HG02852 (cell line): ENCODE data around the gene PRMT9.

Source experiments
- ATAC-seq: cut with Tn5 transposase; IDR thresholded peaks from one replicate; pipeline ENCODE4 v1.9.1; 2021; ENCODE audit warnings: mild to moderate bottlenecking, moderate library complexity; ENCODE audit not compliant: unreplicated experiment

PRMT9 gene

GRCh38 chr4:147625733-147626132 lies 58.2 kb downstream of the PRMT9 start:
- ATAC-seq = no peak

GRCh38 chr4:147620315-147620714 lies 63.6 kb downstream of the PRMT9 start:
- no peak for ATAC-seq

DNA sequence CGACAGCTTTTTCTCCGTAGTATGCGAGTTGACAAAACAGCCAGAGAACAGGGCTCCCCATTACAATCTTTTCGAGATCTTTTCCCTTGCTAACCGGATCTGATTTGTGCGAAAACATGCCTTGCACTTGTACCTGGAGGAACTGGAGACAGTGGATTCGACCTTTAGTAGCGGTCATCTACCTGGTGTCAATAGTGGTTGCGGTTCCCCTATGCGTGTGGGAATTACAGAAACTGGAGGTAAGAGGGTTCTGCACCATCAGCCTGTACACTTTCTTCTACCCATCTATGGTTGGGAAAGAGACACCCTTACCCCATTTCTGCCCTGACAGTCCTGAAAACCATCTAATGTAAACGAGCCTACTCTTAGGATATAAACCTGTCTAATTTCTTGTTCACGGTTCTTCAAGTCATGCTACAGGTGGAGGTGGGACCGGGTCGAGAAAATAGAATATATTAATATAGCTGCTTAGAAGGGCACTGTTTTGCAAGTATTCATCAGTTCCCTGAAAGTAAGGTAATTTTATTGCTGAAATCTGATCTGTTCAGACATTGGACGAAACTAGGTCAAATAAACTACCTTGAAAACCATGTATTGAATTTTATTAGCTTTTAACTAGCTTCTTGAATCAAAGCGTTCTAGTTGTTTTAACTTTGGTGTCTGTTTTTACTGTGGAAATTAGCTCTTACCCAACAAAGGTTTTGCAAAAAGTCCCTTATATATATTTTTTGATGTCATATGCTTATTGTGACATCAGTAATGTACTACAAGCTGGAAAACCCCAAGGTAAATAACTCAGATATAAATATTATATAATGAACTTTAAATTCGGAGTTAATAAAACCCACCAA lies 65.9 kb downstream of the PRMT9 start:
- ATAC-seq = peak; percentile 10

DNA sequence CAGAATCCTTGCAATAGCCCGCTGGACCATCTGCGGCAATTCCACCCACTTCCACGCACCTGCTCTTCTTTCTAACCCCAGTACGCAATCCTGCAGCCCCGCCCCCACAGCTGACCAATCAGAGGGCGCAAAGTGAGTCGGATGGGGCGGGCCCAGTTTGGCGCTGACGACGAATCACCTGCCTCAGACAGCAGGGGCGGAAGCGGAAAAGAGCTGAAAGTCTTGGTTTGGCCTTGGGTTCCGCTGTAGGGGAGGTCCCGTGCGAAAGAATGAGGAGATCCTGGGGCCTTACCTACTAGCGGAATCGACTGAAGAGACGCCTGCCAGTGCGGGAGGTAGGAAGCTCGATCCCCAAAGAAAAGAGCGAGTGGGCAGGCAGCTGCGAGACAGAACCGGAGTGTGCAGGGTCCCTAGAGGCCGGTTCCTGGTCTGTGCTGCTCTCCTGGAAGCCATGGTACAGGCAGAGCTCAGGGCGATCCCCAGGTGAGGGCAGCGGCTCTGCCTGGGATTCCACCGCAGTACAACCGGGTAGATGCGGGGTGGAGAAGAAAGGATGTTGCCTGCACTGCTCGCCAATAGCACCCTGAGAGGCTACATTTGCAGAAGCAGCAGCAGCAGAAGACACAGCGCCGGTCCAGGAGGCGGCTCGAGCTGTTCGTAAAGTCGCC lies 66.7 kb downstream of the PRMT9 start, which contains the start of gene TMEM184C:
TMEM184C (plus strand) TSS at position 225 of the 668 bp plus-strand sequence. CDS start 560 bp downstream, outside the sequence.
- ATAC-seq = peak; percentile 99

DNA sequence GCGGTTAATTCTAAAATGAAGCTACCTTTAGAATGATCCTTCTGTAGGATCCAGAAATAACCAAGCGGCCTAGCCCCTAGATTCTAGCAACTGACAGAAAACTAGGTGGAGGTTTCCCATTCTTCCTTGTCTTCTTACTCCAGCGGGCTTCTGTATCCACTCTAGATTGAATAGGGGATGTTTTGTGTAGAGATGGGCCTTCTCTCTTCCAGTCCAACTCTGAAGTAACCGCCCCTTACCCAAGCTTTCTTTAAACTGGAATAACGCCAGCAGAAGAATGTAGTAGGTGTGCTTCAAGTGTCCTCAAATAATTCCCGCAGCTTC lies 67.2 kb downstream of the PRMT9 start:
- ATAC-seq = peak; percentile 6

DNA sequence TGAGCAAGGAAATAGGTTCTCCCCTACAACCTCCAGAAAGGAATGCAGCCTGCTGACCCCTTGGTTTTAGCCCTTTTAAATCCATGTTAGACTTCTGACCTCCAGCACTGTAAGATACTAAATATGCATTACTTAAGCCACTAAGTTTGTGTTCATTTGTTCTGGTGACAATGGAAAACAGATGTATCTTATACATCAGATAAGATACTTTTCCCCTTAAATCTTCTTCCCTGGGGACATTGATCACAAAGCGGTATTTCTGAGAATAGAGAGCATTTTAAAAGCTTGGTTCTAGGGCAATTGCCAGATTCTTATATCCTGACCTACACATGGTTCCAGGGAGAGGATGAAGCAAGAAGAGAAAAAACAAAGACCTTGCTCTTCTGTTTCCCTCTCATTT lies 73.3 kb downstream of the PRMT9 start:
- no peak for ATAC-seq

DNA sequence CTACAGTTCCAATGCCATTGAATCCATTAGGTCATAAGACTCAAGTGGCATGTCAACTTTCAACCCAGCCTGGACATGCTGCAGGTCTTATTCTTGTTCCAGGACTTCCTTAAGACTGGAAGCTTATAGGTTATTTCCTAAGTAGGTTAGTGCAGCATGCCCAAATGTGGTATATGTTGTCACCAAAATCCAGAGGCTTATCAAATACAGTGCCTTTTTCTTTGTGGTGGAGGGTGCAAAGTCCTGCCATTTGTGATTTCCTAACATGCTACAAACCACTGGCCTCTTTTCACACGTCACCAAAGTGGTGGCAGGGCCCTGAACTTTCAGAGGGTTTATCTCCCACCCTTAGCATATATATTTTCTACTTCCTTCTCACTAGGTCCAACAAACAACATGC lies 76.5 kb downstream of the PRMT9 start:
- ATAC-seq = no peak

- no peak for ATAC-seq
Measured at GRCh38 chr4:147605499-147605898, 78.5 kb downstream of the PRMT9 start.

DNA sequence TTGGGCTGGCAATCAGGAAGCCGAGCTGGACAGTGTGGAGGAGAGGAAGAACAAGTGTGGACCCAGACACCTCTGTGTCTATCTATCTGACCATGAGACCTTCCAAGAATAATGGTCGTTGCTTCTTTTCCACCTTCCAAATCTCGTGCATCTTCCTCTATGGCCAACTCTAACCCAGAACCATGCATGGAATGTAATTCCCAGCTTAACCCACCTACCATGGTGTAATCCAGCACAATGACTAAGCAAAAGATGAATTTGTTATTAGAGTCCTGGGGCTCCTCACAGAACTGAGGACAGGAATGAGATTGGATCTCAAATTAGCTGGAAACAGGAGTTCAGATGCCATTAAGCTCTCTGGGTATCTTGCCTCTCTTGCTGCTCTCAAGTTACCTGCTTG lies 84.2 kb downstream of the PRMT9 start:
- ATAC-seq = no peak

DNA sequence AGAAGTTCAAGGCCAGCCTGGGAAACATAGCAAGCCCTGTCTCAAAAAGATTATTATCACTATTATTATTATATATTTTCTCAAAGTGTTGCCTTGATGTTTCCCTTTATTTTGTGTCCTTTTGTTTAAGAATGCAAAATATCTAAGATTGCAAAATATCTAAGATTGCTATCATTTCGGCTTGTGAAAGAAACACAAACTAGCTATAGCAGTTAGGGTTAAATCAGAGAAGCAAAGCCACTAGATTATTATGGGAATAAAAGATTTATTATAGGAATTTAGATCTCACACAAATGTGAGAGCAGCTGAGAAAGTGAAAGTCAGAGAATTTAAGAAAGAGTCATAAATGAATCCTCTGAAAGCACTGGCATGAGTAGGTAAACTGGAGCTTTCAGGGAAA lies 84.8 kb downstream of the PRMT9 start:
- ATAC-seq = no peak

- no peak for ATAC-seq
Measured at GRCh38 chr4:147597561-147597960, 86.4 kb downstream of the PRMT9 start.

- no peak for ATAC-seq
Measured at GRCh38 chr4:147596981-147597380, 87.0 kb downstream of the PRMT9 start.

DNA sequence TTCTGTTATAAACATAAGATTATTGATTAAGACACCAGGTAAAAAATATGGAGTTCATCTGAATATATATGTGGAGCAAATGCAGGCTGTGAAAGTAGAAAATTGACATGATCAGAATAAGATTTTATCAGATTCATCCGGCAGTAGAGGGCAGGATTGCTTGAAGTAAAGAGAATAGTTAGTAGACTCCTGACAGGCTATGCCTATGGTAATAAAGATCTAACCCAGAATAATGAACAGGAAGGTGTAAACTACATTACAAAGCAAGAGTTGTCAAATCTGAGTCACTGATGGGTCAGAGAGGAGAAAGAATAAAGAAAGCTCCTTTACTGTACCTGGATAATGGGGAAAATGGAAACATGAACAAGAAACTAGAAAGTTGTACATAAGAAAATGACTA lies 87.6 kb downstream of the PRMT9 start:
- ATAC-seq = no peak

DNA sequence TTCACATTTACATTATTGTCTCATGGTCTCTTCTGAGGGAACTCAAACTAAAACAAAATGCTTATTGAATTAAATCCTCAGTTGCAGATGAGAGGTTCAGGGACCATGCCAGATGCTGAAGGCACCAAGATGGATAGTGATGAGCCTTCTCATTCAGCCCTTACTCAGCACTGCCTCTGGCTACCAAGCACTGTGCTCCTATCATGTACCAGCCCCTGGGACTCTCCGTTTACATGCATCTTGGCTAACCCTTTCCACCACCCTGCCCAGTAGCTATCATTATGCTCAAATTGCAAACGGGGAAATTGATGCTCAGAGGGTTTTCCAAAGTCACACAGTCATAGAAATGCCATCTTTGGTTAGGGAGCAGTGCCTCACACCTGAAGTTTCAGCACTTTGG lies 89.4 kb downstream of the PRMT9 start:
- ATAC-seq = no peak

DNA sequence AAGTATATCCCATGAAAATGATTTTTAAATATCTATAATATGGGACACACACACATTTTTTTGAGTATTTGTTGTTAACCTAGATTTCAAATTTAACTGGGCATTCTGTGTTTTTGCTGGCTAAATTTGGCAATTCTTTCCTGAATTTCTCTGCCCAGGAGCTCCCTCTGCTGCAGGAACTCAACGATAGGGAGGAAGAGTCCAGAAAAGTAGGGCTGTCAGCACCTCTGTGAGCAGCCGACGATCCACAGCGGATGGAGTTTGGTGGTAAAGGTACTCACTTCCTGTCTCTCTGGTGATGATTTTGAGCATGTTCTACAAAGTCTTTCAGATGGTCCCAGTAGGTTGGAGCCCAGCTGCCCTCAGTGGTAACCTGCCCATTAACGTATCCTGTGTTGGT lies 89.9 kb downstream of the PRMT9 start:
- ATAC-seq = no peak

DNA sequence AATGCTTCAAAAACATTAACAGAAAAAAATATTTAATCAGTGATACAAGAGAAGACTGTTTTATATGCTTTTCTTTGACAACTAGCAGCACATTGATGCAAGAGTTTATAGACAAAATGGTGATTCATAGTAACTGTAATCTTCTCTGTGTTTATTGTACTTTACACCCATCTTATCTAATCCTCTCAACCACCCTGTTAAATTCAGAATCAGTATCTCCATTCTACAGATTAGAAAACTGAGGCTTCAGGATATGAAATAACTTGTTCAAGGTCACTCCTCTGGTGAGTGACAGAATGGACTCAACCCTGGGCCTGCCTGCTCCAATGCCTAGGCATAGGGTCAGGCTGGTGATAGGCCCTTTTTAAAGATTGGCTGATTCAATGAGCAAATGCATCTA lies 92.9 kb downstream of the PRMT9 start:
- ATAC-seq = no peak

GRCh38 chr4:147590249-147590920 lies 93.6 kb downstream of the PRMT9 start:
- peak; percentile 59 for ATAC-seq

GRCh38 chr4:147589586-147589985 lies 94.4 kb downstream of the PRMT9 start:
- ATAC-seq = no peak
